IPS-20b (cell line): ENCODE results near the gene PCK1.

Experiments
- H3K27ac ChIP-seq: one replicate; pipeline ENCODE4 v1.5.1; 2013; ENCODE audit warnings: low read length
- H3K27me3 ChIP-seq: 2 replicates; pipeline ENCODE4 v1.6.1; 2013; ENCODE audit warnings: mild to moderate bottlenecking, low read length, inconsistent platforms; ENCODE audit not compliant: insufficient read depth
- H3K36me3 ChIP-seq: 2 replicates; pipeline ENCODE4 v1.6.1; 2013; ENCODE audit warnings: low read depth, mild to moderate bottlenecking, inconsistent platforms, low read length, moderate library complexity; ENCODE audit not compliant: insufficient read depth
- H3K4me1 ChIP-seq: 2 replicates; pipeline ENCODE4 v1.6.1; 2013; ENCODE audit warnings: mild to moderate bottlenecking, control low read depth, inconsistent platforms, low read length, moderate library complexity; ENCODE audit not compliant: insufficient read depth
- H3K4me3 ChIP-seq: 2 replicates; pipeline ENCODE4 v1.5.1; 2013; ENCODE audit warnings: mild to moderate bottlenecking, low read length, inconsistent platforms
- H3K9ac ChIP-seq: 2 replicates; pipeline ENCODE4 v1.6.1; 2013; ENCODE audit warnings: low read depth, mild to moderate bottlenecking, inconsistent platforms, low read length, moderate library complexity
- H3K9me3 ChIP-seq: 2 replicates; pipeline ENCODE4 v1.6.1; 2013; ENCODE audit warnings: mild to moderate bottlenecking, low read depth, low read length, inconsistent platforms; ENCODE audit not compliant: insufficient read depth

Gene PCK1

DNA sequence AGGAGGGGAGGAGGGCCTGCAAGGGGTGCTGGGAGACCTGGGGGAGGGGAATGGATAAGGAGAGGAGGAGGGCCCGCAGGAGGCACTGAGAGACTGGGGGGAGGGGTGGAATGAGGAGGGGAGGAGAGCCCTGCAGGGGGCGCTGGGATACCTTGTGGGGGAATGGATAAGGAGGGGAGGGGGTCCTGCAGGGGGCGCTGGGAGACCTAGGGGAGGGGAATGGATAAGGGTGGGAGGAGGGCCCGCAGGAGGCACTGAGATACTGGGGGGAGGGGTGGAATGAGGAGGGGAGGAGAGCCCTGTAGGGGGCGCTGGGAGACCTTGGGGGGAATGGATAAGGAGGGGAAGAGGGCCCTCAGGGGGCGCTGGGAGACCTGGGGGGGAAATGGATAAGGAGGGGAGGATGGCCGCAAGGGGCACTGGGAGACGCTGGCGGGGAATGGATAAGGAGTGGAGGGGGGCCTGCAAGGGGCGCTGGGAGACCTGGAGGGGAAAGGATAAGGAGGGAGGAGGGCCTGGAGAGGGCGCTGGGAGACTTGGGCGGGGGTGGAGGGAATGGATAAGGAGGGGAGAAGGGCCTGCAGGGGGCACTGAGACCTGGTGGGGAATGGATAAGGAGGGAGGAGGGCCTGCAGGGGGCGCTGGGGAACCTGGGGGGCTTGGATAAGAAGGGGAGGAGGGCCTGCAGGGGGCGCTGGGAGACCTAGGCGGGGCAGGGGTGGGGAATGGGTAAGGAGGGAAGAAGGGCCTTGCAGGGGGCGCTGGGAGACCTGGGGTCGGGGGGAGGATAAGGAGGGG lies 34.6 kb upstream of the PCK1 start:
- peaks cover 4% of the 10 kb centered on the region; the same call in 1 of the 2 replicates for H3K4me1 ChIP-seq
- H3K4me3 ChIP-seq, result no peak overlapping the region
- no peaks in the 10 kb centered on the region for H3K36me3 ChIP-seq
- H3K9me3 ChIP-seq, result no peaks in the 10 kb centered on the region
- no peaks in the 10 kb centered on the region for H3K27me3 ChIP-seq
- H3K27ac ChIP-seq, result no peak overlapping the region
- H3K9ac ChIP-seq, result no peak overlapping the region

- Histone ChIP-seq H3K27ac (no peak overlapping the region), H3K36me3 (no peaks in the 10 kb centered on the region), H3K4me3 (no peak overlapping the region), H3K9me3 (no peaks in the 10 kb centered on the region), H3K9ac (no peak overlapping the region), H3K27me3 (no peaks in the 10 kb centered on the region), H3K4me1 (peaks cover 4% of the 10 kb centered on the region; the same call in 1 of the 2 replicates)
Measured at GRCh38 chr20:57526885-57527460, 33.9 kb upstream of the PCK1 start.

DNA sequence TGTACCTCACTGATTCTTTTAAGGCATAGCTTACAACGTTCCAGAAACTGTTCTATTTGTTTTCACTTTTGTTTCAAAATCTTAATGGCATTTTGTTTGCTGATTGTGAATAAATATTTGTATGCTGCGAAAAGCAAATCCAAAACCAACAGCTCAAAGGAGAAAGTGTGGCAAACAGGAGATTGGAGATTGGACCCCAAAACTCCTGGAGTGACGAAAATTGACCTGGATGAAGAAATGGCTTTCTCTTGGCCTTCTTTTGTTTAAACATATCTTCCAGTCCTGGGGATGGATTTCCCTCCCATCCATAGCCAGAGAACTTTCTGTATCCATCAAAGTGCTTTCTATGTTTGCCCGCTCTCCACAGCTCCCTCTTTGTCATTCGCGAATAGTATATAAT lies 33.2 kb upstream of the PCK1 start:
- H3K4me1 ChIP-seq, result peaks cover 4% of the 10 kb centered on the region; the same call in 1 of the 2 replicates
- no peaks in the 10 kb centered on the region for H3K36me3 ChIP-seq
- no peak overlapping the region for H3K9ac ChIP-seq
- no peaks in the 10 kb centered on the region for H3K9me3 ChIP-seq
- no peak overlapping the region for H3K27ac ChIP-seq
- H3K27me3 ChIP-seq, result no peaks in the 10 kb centered on the region; the same call in 1 of the 2 replicates
- no peak overlapping the region for H3K4me3 ChIP-seq

DNA sequence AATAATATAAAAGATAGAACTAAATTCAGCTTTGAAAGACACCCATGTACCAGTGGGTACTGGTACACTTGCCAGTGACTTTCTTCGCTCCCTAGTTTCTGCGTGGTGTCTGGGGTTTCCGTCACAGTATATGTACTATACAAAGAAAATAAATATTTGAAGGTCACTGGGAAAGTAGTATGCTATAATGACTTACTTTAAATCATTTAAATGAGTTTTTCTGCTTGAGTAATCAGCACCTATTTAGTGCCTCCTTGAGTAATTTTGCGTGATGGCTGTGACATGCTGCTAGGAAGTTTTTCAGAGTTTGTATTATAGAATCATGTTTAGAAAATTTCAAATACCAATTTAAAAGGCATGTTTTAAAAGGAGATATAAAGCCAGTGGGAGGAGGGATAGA lies 32.8 kb upstream of the PCK1 start:
- H3K9ac ChIP-seq, result no peak overlapping the region
- H3K27me3 ChIP-seq, result no peaks in the 10 kb centered on the region; the same call in 1 of the 2 replicates
- H3K4me1 ChIP-seq, result peaks cover 1% of the 10 kb centered on the region; the same call in 1 of the 2 replicates
- no peaks in the 10 kb centered on the region for H3K9me3 ChIP-seq
- no peak overlapping the region for H3K4me3 ChIP-seq
- H3K27ac ChIP-seq, result no peak overlapping the region
- no peaks in the 10 kb centered on the region for H3K36me3 ChIP-seq

DNA sequence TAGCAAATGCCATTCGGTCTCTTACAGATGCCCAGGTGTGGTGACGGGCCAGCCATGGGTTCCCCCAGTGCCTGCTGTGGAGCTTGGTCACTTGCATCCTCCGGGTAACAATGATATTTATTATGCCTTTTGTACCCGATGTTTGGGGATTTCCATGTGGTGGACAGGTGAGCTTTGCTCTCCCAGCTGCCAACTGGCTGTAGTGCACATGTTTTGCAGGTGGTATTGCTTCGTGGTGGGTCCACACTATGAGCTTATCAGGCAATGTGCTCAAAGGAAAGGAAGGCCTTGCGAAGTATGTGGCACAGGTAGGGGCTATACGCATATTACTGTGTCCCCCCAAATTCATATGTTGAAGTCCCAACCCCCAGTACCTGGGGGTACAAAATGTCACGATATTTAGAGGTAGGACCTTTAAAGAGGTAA lies 31.7 kb upstream of the PCK1 start:
- no peak overlapping the region for H3K4me3 ChIP-seq
- no peaks in the 10 kb centered on the region for H3K36me3 ChIP-seq
- no peak overlapping the region for H3K27ac ChIP-seq
- H3K4me1 ChIP-seq, result no peaks in the 10 kb centered on the region
- H3K9ac ChIP-seq, result no peak overlapping the region
- H3K27me3 ChIP-seq, result no peaks in the 10 kb centered on the region; the same call in 1 of the 2 replicates
- no peaks in the 10 kb centered on the region for H3K9me3 ChIP-seq

GRCh38 chr20:57529810-57530209 lies 31.1 kb upstream of the PCK1 start:
- H3K27ac ChIP-seq, result no peak overlapping the region

GRCh38 chr20:57530327-57530981 lies 30.5 kb upstream of the PCK1 start:
- no peak overlapping the region for H3K27ac ChIP-seq
- H3K27me3 ChIP-seq, result no peaks in the 10 kb centered on the region; the same call in 1 of the 2 replicates
- no peak overlapping the region for H3K9ac ChIP-seq
- no peaks in the 10 kb centered on the region for H3K36me3 ChIP-seq
- no peak overlapping the region for H3K4me3 ChIP-seq
- H3K9me3 ChIP-seq, result no peaks in the 10 kb centered on the region
- no peaks in the 10 kb centered on the region for H3K4me1 ChIP-seq

More at GRCh38 chr20:57529810-57530209, 31.1 kb upstream of the PCK1 start:
- no peaks in the 10 kb centered on the region for H3K4me1 ChIP-seq
- H3K27me3 ChIP-seq, result no peaks in the 10 kb centered on the region; the same call in 1 of the 2 replicates
- no peak overlapping the region for H3K4me3 ChIP-seq
- H3K36me3 ChIP-seq, result no peaks in the 10 kb centered on the region
- no peaks in the 10 kb centered on the region for H3K9me3 ChIP-seq
- no peak overlapping the region for H3K9ac ChIP-seq

GRCh38 chr20:57532104-57532503 lies 28.8 kb upstream of the PCK1 start:
- Histone ChIP-seq H3K4me3 (no peak overlapping the region), H3K27ac (no peak overlapping the region), H3K36me3 (no peaks in the 10 kb centered on the region), H3K9ac (no peak overlapping the region), H3K27me3 (no peaks in the 10 kb centered on the region; the same call in 1 of the 2 replicates), H3K4me1 (no peaks in the 10 kb centered on the region), H3K9me3 (peaks cover 10% of the 10 kb centered on the region; the same call in 1 of the 2 replicates)

DNA sequence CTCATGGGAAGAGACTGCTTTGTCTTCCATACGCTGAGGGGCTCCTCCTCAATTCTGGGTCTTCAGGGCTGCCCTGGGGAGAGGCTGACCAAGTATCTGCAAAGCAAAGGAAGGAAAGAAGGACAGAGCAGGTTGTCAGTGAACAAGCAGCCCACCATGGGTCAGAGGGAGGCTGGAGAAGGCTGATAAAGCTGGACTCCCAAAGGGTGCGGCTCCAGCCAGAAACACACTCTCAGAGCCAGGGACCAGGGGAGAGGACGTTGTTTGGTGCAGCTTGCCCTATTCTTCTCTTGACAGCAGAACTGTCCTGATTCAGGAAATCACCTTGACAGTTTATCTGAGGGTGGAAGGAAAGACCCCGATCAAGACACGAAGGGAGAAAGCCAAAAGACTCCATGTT lies 25.6 kb upstream of the PCK1 start:
- Histone ChIP-seq H3K4me3 (no peak overlapping the region), H3K4me1 (no peaks in the 10 kb centered on the region), H3K9me3 (peaks cover 14% of the 10 kb centered on the region; the same call in 1 of the 2 replicates), H3K9ac (no peak overlapping the region), H3K27me3 (no peaks in the 10 kb centered on the region; the same call in 1 of the 2 replicates), H3K27ac (no peak overlapping the region), H3K36me3 (no peaks in the 10 kb centered on the region)

DNA sequence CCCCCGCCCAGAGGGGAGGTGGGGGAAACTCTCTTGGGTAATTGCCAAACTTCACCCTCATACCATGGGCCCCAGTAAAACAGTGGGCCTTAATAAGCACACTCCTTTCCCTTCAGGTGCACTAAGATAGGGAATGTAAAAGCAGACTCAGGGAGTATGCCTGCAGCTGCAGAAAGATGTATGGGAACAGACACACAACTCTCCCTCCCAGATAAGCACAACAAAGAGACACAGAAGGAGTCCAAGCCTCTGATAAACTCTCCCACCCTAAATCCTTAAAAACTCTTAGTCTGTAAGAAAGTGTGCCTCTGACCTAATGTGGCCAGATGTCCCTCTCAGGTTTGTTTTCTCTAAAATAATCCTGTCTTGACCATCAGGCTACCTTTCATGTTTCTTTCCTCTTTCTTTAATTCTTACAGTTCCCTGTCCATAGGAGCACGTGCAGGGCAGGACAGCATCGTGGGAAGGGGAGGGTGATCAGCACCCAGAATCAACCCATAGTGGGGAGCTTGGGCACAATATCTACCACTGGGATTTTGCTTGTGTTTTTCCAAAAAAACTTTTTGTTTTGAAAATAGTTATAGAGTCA lies 24.7 kb upstream of the PCK1 start:
- Histone ChIP-seq H3K4me1 (no peaks in the 10 kb centered on the region), H3K9ac (no peak overlapping the region), H3K9me3 (peaks cover 14% of the 10 kb centered on the region; the same call in 1 of the 2 replicates), H3K27ac (no peak overlapping the region), H3K27me3 (no peaks in the 10 kb centered on the region; the same call in 1 of the 2 replicates), H3K36me3 (no peaks in the 10 kb centered on the region), H3K4me3 (no peak overlapping the region)
